GM13976 (cell line): Measurements from ENCODE around the gene SH3RF1.

Source experiments
- DNase-seq: peaks from one replicate; pipeline ENCODE4 v3.0.0; 2012; ENCODE audit warnings: low spot score
- in situ Hi-C: fragments of 300-500 bp; cut with MboI; formaldehyde crosslinking; loops from one replicate; pipeline ENCODE4 v1.12.0; 2022; ENCODE audit warnings: low sequenced_read_pairs, mixed read lengths, inconsistent platforms; ENCODE audit not compliant: unreplicated experiment
- TF ChIP-seq, protein P1 (sequence below): IDR thresholded peaks from 2 replicates; pipeline ENCODE4 v1.5.1; 2012; ENCODE audit warnings: borderline replicate concordance, mild to moderate bottlenecking; ENCODE audit not compliant: insufficient read depth; ENCODE audit errors: extremely low read depth, missing control alignments, control extremely low read depth

SH3RF1 gene

DNA sequence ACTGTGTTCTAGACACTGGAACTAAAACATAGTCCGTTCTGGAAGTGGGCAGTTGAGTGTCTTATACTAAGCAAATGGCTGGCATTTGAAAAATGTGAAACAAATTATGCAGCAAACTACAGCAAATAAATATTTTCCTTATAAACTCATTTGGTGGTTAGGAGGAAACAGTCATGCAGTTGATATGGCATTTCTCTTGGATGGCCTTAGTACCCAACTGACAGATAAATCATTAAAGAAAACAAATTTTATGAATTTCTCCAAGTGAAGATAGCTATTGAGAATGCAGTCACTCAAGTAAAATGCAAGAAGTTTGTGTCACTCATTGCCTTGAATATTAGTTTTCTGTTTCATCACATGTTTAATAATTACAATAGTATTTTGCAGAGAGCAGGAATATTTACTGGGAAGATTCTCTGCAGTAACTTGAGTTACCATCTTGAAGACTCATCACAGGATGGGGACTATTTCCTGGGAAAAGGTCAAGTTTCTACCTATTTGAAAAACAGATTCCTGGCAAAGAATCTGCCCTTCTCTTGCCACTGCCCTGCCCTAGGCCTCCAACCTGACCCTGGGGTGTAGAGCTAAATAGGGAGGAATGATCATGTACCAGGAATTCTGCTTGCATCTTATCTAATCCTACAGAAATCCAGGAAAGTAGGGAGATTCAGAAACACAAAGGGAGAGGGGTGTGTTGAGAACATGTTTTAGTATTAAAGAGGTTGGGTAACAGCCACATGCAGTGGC, 105.9 kb downstream of the SH3RF1 start:
- in situ Hi-C loops, result no loop called here
- no peak for DNase-seq
- TF ChIP-seq, protein P1, sequence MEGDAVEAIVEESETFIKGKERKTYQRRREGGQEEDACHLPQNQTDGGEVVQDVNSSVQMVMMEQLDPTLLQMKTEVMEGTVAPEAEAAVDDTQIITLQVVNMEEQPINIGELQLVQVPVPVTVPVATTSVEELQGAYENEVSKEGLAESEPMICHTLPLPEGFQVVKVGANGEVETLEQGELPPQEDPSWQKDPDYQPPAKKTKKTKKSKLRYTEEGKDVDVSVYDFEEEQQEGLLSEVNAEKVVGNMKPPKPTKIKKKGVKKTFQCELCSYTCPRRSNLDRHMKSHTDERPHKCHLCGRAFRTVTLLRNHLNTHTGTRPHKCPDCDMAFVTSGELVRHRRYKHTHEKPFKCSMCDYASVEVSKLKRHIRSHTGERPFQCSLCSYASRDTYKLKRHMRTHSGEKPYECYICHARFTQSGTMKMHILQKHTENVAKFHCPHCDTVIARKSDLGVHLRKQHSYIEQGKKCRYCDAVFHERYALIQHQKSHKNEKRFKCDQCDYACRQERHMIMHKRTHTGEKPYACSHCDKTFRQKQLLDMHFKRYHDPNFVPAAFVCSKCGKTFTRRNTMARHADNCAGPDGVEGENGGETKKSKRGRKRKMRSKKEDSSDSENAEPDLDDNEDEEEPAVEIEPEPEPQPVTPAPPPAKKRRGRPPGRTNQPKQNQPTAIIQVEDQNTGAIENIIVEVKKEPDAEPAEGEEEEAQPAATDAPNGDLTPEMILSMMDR, result no peak

- DNase-seq, result no peak
- TF ChIP-seq, protein P1, result no peak
- in situ Hi-C loops, result no loop called here
These were observed 106.6 kb downstream of the SH3RF1 start for GRCh38 chr4:169163947-169164668.

DNA sequence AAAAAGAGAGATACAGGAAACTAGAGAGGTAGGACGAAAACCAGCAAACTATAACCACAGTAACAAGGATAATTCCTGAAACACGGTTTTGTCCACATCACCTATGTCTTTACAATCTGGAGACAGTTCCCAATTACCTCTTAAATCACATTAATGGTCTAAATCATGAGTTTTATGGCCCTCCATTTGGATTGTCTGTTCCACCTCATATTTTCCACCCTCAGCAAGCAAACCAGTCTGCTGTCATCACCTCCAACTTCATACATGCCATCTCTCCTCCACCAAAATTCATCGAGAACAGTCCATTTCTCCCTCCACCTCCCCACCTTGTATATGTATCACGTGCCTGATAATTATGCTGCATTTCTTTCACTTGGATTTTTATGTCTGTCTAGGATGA, 107.3 kb downstream of the SH3RF1 start:
- in situ Hi-C loops, result no loop called here
- TF ChIP-seq, protein P1, result no peak
- no peak for DNase-seq

GRCh38 chr4:169160825-169161224, 109.9 kb downstream of the SH3RF1 start:
- TF ChIP-seq, protein P1, result no peak
- DNase-seq, result no peak
- in situ Hi-C loops, result no loop called here

DNA sequence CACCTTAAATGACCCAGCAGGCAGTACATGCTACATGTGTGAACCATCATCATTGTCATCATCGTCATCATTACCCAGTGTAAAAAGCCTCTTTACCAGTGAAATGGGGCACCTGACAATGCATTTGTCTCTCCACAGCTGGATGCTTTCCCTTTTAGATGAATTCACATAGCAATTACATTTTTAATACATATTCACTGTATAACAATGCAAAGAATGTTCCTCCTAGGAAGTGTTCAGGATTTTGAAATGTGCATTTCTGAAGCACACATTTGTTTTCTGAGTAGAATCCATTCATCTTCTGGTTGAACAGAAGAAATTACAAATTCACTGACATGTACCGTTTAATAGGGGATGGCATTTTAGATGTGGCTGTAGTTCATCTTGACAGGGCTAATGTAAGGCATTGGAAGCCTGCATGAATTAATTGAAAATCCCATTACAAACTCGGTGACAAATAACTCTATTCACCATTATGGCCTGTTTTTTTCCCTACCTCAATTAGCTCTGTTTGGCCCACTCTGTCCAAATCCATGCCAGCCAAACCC, 111.1 kb downstream of the SH3RF1 start:
- in situ Hi-C loops, result no loop called here
- TF ChIP-seq, protein P1, result no peak
- DNase-seq, result no peak

DNA sequence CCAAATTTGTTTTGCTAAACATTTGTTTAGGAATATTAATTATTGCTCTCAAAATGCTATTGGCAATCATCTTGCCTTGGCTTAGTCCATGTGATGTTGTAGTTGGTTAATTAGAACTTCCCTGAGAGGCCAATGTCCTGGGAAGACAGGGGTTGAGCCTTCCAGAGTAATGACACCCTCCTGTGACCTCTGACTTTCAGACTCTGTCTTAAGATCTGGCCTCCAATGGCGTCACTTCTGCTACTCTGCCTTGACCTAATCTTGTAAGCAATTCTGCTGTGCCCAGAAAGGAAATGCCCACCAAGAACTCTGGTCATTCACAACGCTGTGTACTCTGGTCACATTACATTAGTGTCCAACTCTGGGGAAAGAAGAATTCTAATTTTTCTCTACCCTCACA, 111.9 kb downstream of the SH3RF1 start:
- DNase-seq, result no peak
- TF ChIP-seq, protein P1, result no peak
- in situ Hi-C loops, result no loop called here
